Glutamatergic neuron (in vitro differentiated cells): Measurements from ENCODE around the gene TRNP1. TPM values are rescaled to one million over a fixed set of nuclear protein-coding genes. Genes with fewer than 3 reads are reported as not detected.
"Not testable (repeated sequence)": the region's sequence is repeated elsewhere in the genome, so short reads cannot be mapped to it uniquely, and the experiment has no call there.

Source experiments
- DNase-seq: peaks from one replicate; pipeline ENCODE4 v3.0.0; 2022
- H3K27ac Mint-ChIP-seq: one replicate; pipeline ENCODE4 v1.8.0; 2020; ENCODE audit warnings: mild to moderate bottlenecking, mixed read lengths, inconsistent platforms; ENCODE audit not compliant: unreplicated experiment
- H3K27me3 Mint-ChIP-seq: one replicate; pipeline ENCODE4 v1.8.0; 2020; ENCODE audit warnings: mild to moderate bottlenecking, moderate library complexity, mixed read lengths, inconsistent platforms; ENCODE audit not compliant: unreplicated experiment
- H3K36me3 Mint-ChIP-seq: one replicate; pipeline ENCODE4 v1.8.0; 2020; ENCODE audit warnings: mild to moderate bottlenecking, mixed read lengths, inconsistent platforms; ENCODE audit not compliant: unreplicated experiment
- H3K4me1 Mint-ChIP-seq: one replicate; pipeline ENCODE4 v1.8.0; 2020; ENCODE audit warnings: mild to moderate bottlenecking, low read depth, mixed read lengths, inconsistent platforms; ENCODE audit not compliant: unreplicated experiment
- H3K4me3 Mint-ChIP-seq: one replicate; pipeline ENCODE4 v1.8.0; 2020; ENCODE audit warnings: mild to moderate bottlenecking, mixed read lengths, inconsistent platforms; ENCODE audit not compliant: unreplicated experiment
- H3K9me3 Mint-ChIP-seq: one replicate; pipeline ENCODE4 v1.8.0; 2020; ENCODE audit warnings: mild to moderate bottlenecking, moderate library complexity, mixed read lengths, inconsistent platforms; ENCODE audit not compliant: unreplicated experiment
- total RNA-seq: library from RNA; stranded (reverse); fragmentation: NEBNext Ultra II Directional; extraction: Animal tissue kit (Norgen Biotek cat#: 25700); gene quantifications from one replicate; pipeline ENCODE4 v1.2.1, GENCODE V29; 2021; ENCODE audit not compliant: unreplicated experiment
- TF ChIP-seq, protein P1 (sequence below): fragments of 200-600 bp; sonication (generic); IDR thresholded peaks from one replicate; pipeline ENCODE4 v1.5.0; 2021; ENCODE audit not compliant: partially characterized antibody, unreplicated experiment

TRNP1 gene
- total RNA-seq, 1 donor from 2014 or later = 13.9 TPM

DNA sequence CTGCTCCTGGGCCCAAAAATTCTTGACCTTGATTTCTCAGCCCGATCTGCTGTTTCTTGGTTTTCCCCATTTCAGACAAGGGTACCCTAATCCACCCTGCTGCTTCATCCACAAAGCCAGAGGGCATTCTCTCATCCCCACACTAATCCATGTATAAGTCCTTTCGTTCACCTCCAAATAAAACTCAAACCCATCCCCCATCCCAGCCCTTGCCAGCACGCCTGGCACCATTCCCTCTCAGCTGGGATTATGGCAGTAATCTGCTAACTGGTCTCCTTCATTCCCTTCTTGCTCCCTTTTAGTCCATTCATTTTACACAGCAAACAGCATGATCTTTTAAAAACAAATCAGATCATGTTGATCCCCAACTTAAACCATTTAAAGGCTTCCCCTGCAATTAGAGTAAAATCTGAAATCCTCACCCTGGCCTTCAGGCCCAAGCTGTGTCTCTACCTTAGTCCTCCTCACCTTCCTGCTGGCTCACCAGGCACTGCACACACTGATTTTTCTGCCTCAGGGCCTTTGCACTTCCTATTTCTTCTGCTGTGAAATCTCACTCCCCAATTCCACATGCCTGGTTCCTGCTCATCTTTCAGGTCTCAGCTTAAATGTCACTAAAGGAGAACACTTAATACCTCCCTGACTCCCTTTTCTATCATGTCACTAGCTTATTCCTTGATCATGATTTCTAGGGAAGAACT is 12.2 kb upstream of the TRNP1 start:
- no peak overlapping the region for H3K4me3 Mint-ChIP-seq

DNA sequence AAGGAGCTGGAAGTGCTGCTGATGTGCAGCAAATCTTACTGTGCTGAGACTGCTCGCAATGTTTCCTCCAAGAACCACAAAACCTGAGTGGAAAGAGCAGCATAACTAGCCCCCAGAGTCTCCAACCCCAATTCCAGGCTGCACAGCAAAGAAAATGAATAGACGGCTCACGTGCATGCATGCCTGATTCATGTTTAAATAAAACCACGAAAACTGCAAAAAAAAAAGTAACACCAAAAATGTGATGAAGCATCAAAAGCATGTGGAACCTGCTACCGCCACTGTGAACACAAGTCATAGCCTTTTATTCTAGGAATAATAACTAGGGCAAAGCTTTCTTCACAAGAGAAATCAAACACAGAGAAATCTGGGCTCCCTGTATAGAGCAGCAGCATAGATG is 9.6 kb upstream of the TRNP1 start:
- Mint-ChIP-seq H3K27ac (no peak overlapping the region), H3K27me3 (peaks cover 11% of the 10 kb centered on the region), H3K4me1 (no peaks in the 10 kb centered on the region), H3K36me3 (no peaks in the 10 kb centered on the region), H3K9me3 (peaks cover 2% of the 10 kb centered on the region), H3K4me3 (no peak overlapping the region)
- TF ChIP-seq, protein P1, sequence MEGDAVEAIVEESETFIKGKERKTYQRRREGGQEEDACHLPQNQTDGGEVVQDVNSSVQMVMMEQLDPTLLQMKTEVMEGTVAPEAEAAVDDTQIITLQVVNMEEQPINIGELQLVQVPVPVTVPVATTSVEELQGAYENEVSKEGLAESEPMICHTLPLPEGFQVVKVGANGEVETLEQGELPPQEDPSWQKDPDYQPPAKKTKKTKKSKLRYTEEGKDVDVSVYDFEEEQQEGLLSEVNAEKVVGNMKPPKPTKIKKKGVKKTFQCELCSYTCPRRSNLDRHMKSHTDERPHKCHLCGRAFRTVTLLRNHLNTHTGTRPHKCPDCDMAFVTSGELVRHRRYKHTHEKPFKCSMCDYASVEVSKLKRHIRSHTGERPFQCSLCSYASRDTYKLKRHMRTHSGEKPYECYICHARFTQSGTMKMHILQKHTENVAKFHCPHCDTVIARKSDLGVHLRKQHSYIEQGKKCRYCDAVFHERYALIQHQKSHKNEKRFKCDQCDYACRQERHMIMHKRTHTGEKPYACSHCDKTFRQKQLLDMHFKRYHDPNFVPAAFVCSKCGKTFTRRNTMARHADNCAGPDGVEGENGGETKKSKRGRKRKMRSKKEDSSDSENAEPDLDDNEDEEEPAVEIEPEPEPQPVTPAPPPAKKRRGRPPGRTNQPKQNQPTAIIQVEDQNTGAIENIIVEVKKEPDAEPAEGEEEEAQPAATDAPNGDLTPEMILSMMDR = no peak
- no peak for DNase-seq

More for the DNA sequence above, 12.2 kb upstream of the TRNP1 start:
- Mint-ChIP-seq H3K4me1 (no peaks in the 10 kb centered on the region), H3K9me3 (peaks cover 3% of the 10 kb centered on the region), H3K27me3 (peaks cover 7% of the 10 kb centered on the region), H3K27ac (no peak overlapping the region), H3K36me3 (no peaks in the 10 kb centered on the region)
- TF ChIP-seq, protein P1 = no peak
- DNase-seq = no peak

GRCh38 chr1:26984291-26984690 is 9.2 kb upstream of the TRNP1 start:
- peaks cover 2% of the 10 kb centered on the region for H3K9me3 Mint-ChIP-seq
- no peaks in the 10 kb centered on the region for H3K4me1 Mint-ChIP-seq
- TF ChIP-seq, protein P1 = no peak
- no peak for DNase-seq
- no peak overlapping the region for H3K4me3 Mint-ChIP-seq
- no peaks in the 10 kb centered on the region for H3K36me3 Mint-ChIP-seq
- peaks cover 11% of the 10 kb centered on the region for H3K27me3 Mint-ChIP-seq
- no peak overlapping the region for H3K27ac Mint-ChIP-seq

- H3K27me3 Mint-ChIP-seq = peaks cover 9% of the 10 kb centered on the region
- H3K27ac Mint-ChIP-seq = no peak overlapping the region
- TF ChIP-seq, protein P1 = no peak
- peaks cover 2% of the 10 kb centered on the region for H3K9me3 Mint-ChIP-seq
- no peak overlapping the region for H3K4me3 Mint-ChIP-seq
- DNase-seq = no peak
- no peaks in the 10 kb centered on the region for H3K4me1 Mint-ChIP-seq
- H3K36me3 Mint-ChIP-seq = no peaks in the 10 kb centered on the region
Measured at GRCh38 chr1:26986658-26987057, 6.8 kb upstream of the TRNP1 start.

DNA sequence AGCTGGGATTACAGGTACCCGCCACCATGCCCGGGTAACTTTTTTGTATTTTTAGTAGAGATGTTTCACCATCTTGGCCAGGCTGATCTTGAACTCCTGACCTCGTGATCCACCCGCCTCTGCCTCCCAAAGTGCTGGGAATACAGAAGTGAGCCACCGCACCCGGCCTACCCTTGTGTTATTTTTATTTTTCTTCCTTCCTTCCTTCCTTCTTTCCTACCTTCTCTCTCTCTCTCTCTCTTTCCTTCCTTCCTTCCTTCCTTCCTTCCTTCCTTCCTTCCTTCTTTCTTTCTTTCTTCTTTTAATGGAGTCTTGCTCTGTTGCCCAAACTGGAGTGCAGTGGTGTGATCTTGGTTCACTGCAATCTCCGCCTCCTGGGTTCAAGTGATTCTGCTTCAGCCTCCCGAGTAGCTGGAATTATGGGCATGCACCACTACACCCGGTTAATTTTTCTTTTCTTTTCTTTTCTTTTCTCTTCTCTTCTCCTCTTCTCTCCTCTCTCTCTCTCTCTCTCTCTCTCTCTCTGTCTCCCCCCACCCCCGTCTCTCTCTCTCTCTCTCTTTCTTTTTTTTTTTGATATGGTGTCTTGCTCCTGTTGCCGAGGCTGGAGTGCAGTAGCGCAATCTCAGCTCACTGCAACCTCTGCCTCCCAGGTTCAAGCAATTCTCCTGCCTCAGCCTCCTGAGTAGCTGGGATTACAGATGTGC is 3.9 kb upstream of the TRNP1 start:
- H3K27me3 Mint-ChIP-seq = peaks cover 12% of the 10 kb centered on the region

More for the DNA sequence above, 3.9 kb upstream of the TRNP1 start:
- H3K36me3 Mint-ChIP-seq, H3K9me3 Mint-ChIP-seq, H3K27ac Mint-ChIP-seq, H3K4me1 Mint-ChIP-seq, DNase-seq, H3K4me3 Mint-ChIP-seq: not testable (repeated sequence)
